ENCODE data around the gene AOAH. TPM values are rescaled to one million over a fixed set of nuclear protein-coding genes. Genes with fewer than 3 reads are reported as not detected.

Gene AOAH
- total RNA-seq, 1 donor from 2014 or later, result 3.6 TPM

- no peak for DNase-seq
Observed at GRCh38 chr7:36690514-36691187, 33.6 kb downstream of the AOAH start.

- no peak for DNase-seq
Observed at GRCh38 chr7:36690041-36690440, 34.3 kb downstream of the AOAH start.

GRCh38 chr7:36686499-36686898 lies 37.8 kb downstream of the AOAH start:
- peak; percentile 24 for DNase-seq

DNA sequence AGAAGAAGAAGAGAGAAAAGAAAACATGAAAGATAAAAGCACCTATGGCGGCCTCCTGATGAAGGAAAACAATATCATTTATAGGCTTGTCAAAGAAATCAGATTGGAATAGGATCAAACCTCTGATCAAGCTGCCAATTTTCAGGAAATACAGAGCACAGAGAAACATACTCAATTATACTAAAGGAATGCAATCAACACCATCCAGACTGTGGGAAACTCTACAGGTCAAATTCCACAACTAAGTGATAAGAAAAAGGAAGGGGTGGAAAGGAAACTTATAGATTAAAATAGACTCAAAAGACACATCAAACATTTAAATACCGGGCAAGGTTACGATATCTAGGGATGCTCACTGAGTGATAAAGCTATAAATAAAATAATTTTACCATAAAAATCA lies 39.3 kb downstream of the AOAH start:
- DNase-seq, result no peak

- DNase-seq, result no peak
Observed at GRCh38 chr7:36683695-36684357, 40.5 kb downstream of the AOAH start.

DNA sequence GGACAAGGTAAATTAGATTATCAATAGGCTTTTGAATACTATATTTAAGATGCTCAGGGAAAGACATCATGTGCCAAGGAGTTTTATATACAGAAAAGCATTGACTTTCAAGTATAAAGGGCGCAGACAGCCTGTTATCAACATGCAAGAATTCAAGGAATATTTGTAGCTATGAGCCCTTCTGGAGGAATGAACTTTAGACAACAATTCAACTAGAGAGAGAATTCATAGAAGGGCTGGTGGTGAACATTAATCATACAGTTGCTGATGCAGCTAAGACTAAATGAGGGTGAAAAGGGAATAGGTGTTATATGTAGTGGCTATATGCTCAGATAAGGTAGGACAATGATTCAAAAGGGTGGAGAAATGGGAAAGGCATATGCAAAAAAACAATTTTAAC lies 41.2 kb downstream of the AOAH start:
- DNase-seq, result no peak

DNA sequence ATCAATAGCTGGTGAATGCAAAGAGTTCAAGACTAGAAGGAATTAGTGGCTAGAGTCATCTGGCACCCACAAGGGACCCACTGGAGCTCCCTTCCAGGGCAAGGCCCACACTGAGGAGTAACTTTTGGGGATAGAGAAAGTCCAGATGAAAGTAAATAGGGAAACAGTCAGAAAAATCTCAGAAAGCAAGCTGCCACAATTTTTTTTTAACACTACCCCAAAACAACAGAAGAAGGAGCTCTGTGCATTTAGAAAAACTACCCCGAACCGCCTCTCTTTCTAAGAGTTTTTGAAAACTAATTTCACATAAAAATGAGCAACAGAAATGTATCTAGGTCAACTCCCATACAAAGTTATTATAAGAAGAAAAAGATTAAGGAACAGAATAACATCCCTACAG lies 42.2 kb downstream of the AOAH start:
- no peak for DNase-seq

GRCh38 chr7:36677769-36678437 lies 46.4 kb downstream of the AOAH start:
- DNase-seq, result no peak

DNA sequence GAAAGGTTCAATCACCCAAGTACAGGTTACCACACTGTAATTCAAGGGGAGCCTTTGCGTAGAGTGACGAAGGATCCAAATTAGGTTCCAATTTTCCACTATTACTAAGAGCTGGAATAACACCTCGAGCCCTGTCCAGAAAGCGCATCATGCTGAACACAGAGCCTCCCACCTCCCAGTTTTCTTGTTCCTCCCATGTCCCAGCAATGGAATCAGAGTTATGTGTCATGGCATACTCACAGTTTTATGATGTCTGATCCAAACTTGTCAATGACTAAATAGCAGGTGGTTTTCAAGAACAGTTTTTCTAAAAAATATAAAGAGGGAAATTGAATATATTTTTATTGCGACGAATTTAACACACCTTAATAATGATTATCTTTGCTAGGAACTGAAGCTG lies 50.6 kb downstream of the AOAH start:
- no peak for DNase-seq

DNA sequence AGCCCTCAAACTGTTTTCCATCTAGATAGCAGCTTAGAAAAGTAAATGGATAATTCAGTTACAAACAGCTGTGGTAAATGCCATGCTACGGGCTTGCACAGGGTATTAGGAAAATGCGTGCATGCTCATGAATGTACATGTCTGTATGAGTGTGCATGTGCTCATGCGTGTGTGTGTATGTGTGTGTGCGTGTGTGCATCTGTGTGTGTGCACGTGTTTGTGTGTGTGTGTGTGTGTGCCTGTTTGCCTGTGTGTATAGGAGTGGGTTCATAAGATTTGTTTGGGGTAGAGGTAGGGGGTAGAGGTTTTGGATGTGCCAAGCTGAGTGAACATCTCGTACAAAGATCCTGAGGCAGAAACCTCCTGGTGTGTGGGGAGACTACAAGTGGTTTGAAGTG lies 52.9 kb downstream of the AOAH start:
- no peak for DNase-seq

DNA sequence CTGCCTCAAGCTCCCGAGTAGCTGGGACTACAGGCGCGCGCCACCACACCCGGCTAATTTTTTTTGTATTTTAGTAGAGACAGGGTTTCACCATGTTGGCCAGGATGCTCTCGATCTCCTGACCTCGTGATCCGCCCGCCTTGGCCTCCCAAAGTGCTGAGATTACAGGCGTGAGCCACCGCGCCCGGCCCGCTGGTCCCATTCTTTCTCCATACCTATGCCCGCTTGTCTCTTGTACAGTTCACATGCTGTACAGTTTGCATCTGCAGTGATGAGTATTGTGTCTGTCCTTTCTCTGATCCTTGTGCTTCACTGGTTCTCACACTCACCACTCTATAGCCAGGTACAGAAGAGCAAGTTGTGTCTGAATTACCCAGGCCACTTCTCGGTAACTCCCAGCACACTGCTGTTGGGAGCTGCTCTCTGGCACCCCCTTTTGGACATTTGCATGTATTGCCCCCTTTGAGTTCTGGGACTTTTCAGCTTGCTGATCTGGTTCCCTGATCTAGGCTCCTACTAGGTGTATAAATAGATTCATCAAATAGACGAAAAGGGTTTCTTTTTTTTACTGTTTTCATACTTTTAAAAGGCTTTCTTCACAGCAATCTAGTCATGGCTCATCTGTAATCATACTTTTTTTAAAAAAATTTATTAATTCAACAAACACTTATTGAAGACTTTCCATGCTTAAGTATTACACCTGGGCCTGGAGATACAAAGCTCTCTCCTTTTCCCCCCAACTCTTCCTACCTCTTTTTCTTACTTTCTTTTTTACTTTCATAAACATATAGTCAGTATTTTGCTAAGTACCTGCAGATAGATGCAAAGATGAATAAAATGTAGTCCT lies 53.5 kb downstream of the AOAH start:
- peak; percentile 21 for DNase-seq

DNA sequence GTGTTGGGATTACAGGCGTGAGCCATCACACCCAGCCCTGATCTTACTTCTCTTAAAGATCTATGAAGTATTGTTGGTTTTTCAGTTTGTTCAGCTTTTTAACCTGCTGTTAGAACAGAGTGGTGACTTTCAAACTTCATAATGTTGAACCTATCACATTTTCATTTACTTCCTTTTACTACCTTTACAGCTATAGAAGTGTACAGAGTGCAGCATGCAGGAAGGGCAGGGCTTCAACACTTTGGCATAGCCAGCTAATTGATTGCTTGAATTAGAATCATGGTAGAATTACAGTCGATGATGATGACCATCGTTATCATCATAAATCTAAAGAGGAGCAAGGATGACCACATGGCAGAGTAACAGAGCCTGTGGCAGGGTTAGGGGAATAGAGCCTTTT lies 55.5 kb downstream of the AOAH start:
- DNase-seq, result no peak

GRCh38 chr7:36668080-36668479 lies 56.2 kb downstream of the AOAH start:
- DNase-seq, result no peak

DNA sequence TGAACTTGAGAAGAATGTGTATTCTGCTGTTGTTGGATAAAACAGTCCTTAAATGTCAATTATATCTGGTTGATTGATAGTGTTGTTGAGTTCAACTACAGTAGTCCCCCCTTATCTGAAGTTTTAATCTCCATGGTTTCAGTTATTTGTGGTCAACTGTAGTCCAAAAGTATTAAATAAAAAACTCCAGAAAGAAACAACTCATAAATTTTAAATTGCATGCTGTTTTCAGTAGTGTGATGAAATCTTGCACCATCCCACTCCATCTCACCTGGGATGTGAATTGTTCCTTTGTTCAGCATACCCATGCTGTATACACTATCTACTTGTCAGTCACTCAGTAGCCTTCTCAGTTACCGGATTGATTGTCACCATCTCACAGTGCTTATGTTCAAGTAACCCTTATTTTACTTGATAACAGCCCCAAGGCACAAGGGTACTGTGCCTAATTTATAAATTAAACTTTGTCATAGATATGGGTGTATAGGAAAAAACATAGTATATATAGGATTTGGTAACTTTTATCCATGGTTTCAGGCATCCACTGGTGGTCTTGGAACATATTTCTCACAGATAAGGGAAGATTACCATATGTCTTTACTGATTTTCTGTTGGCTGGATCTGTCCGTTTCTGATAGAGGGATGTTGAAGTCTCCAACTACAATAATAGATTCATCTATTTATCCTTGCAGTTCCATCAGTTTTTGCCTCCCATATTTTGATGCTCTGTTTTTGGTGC lies 57.1 kb downstream of the AOAH start:
- no peak for DNase-seq

DNA sequence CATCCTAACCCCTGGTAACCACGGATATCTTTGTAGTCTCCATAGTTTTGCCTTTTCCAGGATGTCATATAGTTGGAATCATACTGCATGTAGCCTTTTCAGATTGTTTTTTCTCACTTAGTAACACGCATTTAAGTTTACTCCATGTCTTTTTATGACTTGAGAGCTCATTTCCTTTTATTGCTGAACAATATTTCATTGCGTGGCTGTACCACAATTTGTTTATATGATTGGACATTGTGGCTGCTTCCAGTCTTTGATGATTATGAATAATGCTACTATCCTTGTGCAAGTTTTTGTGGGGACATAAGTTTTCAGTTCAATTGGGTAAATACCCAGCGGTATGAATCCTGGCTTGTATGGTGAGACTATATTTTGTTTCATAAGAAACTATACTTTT lies 60.8 kb downstream of the AOAH start:
- no peak for DNase-seq

DNA sequence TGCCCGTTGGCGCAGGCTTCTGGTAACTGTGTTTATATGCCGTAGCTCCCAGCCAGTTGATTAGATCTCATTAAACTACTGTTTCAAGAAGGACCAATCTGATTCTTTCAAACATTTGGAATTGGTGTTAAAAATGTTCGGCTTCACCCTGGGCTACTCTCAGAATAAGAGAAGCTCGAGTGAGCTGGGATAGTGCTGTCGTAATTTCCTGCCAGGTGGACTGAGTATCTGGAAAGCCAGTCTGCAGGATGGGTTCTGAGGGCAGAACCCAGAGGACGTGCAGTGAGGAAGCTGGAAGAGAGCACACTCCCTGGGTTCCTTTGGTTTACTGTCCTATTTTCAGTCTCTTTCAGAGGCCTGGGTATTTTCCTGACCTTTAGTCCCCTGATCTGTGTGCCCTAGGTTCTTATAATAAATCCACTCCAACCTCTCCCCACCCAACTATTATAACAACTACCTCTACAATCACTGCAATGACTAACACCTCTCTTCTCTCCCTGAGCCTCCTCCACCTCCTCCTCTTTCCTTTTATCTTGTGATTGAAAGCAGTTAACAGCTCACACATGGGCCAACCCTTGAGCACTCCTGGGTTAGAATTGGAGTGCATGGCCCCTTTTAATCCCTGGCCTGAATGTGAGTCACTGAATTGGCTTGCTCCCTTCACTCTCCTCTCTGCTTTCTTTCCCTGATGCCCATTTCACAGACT lies 63.0 kb downstream of the AOAH start:
- no peak for DNase-seq

DNA sequence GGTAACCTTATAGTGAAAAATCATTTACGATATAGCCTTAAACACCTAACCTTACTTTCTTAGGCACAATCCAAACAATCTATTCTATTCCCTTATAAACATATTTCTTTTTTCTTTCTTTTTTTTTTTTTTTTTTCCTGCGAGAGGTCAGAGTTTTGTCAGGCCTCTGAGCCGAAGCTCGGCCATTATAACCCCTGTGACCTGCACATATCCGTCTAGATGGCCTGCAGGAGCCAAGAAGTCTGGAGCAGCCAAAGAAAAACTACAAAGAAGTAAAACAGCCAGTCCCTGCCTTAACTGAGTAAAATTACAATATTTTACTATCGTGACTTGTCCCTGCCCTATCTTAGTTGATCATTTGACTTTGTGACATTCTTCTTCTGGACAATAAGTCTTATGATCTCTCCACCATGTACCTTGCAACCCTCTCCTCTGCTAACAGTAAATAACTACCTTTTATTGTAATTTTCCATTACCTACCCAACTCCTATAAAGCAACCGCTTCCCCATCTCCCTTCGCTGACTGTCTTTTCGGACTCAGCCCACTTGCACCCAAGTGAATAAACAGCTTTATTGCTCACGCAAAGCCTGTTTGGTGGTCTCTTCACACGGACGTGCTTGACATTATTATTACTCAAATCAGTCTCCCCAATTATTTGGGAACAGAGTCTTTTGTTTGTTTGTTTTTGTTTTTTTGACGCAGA lies 64.5 kb downstream of the AOAH start:
- no peak for DNase-seq

GRCh38 chr7:36659172-36659516 lies 65.2 kb downstream of the AOAH start:
- DNase-seq, result no peak

DNA sequence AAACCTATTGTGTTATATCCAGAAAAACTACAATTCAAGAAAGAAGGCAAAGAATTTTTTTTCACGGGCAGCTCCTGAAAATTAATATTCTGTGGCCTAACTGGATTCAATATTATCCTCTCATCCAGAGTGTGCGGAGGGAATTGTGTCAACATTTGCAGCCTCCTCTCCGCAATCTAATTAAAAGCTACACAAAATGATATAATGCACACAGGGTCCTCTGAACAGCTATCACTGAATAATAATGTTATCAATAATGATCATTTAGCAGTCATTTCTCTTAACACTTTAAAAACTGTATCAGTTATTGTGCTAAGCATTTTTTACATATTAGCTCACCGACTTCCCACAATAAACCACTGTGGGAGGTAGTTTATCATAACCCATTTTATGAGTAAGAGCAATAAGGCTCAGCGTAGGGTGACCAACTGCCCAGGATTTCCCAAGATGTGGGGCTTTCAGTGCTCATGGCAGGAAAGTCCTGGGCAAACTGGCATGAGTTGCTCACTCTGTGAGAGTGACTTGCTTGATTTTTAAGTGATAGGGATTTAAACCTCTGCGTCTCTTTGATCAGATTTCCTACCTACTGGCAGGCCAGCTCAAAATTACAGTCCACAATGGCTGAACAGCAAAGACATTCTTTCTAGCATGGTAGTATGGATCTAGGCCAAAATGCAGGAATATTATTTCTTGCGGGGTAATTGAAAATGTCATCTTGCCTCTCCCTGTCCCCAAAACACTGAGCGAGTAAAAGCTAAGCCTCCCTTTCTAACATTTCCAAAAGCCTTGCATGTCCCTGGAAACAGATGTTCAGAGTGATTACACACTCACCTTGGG lies 65.7 kb downstream of the AOAH start:
- DNase-seq, result no peak

All from occipital lobe (tissue), 2 donors.